ENCODE results near the gene DNMBP. TPM values are rescaled to one million over a fixed set of nuclear protein-coding genes. Genes with fewer than 3 reads are reported as not detected.

The DNMBP gene
- total and polyA plus RNA-seq, 2 experiments from 2014 or later: 13.9 to 18.2 TPM

DNA sequence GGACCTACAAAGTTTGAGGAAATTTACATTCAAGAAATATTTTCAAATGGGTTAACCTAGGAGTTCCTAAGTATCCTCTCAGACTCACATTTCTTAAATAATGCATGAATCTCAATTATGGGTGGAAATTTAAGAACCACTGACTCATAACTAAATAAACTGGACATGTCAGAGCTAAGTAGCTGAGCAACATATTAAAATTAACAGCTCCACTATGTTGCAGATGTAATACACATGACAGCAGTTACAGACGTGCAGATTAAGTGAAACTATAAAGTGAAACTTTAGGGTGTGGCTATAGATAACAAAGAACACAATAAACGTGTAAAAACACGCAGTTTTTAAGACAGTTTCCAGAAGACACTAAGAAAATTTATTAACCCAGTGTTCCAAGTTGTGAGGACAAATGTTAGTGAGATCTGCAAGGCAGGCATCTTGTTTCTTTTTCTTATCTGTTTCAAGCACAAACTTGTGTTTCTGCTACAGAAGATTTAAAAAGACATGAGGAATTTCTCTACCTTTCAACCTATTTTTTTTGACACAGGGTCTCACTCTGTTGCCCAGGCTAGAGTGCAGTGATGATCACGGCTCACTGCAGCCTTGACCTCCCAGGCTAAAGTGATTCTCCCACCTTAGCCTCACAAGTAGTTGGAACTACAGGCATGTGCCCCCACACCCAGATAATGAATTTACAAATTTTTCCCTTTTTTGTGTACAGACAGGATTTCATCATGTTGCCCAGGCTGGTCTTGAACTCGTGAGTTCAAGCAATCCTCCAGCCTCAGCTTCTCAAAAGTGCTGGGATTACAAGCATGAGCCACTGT is 25.3 kb downstream of the DNMBP start:
- 44% methylated on average over 5 of the region's 5 CpGs for WGBS (ENCODE audit: low lambda C conversion rate, missing lambda C conversion rate)
- Histone ChIP-seq H3K4me2 (peak overlapping the region; percentile 60), H3K9me2 (replicated peaks; ENCODE audit: insufficient read depth) (no peaks in the 10 kb centered on the region), H3K4me3 (no peak overlapping the region), H3K27ac (peak overlapping the region; percentile 80), H3K4me1 (ENCODE audit: insufficient read depth) (peaks cover 38% of the 10 kb centered on the region), H3K27me3 (no peaks in the 10 kb centered on the region), H3K79me2 (peaks cover 78% of the 10 kb centered on the region), H3K36me3 (replicated peaks; ENCODE audit: insufficient read depth, low read depth) (no peaks in the 10 kb centered on the region), H2AFZ (no peak overlapping the region), H4K20me1 (ENCODE audit: insufficient read depth, poor library complexity, severe bottlenecking) (no peaks in the 10 kb centered on the region), H3K9me3 (ENCODE audit: low read depth) (no peaks in the 10 kb centered on the region)
- DNase-seq (ENCODE audit: low spot score): peak; percentile 12
- no peak for TF ChIP-seq EZH2 (IDR thresholded peaks at IDR 0.05; ENCODE audit: borderline replicate concordance)
- TF ChIP-seq EZH2phosphoT487 (IDR thresholded peaks at IDR 0.05; ENCODE audit: low read depth, severe bottlenecking, unreplicated experiment): no peak
- no peak for TF ChIP-seq CTCF (IDR thresholded peaks at IDR 0.05; ENCODE audit: poor library complexity)

DNA sequence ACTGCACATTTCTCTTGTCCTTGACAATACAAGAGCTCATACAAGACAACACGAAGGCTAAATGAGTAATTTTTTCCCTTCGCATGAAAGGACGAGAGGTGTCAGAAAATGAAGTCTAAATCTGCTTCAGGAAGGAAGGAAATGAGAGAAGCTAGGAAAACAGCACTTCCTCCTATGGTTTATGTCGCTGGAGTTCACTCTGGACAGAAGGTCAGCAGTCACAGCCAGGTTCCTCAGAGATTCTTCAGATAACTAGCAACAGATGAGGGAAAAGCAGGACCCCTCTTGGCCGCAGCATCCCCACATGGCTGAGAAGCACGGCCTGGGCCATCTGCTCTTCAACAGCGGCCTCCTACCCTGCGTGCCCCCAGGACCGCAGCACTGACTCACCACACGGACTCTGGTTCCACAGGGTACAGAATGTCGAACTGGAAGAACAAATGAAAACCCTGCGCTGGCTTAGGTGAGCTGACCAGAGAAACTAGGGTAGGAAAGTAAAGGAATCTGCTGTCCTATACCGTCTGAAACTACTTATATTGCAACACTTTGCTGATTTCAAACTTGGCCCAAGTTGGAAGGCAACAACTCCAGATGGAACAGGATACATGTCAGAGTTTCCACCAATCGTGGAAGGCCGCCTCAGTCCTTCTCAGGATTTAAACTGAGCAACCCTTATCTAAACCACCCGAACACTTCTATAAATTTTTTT is 26.3 kb downstream of the DNMBP start:
- H3K4me2 ChIP-seq: peak overlapping the region; percentile 60
- H3K79me2 ChIP-seq: peaks cover 78% of the 10 kb centered on the region
- H3K4me1 ChIP-seq (ENCODE audit: insufficient read depth): peaks cover 41% of the 10 kb centered on the region
- DNase-seq (ENCODE audit: low spot score): peak; percentile 52
- TF ChIP-seq EZH2phosphoT487 (IDR thresholded peaks at IDR 0.05; ENCODE audit: low read depth, severe bottlenecking, unreplicated experiment) (no peak), CTCF (IDR thresholded peaks at IDR 0.05; ENCODE audit: poor library complexity) (no peak), EZH2 (IDR thresholded peaks at IDR 0.05; ENCODE audit: borderline replicate concordance) (no peak)
- peak overlapping the region; percentile 80 for H3K27ac ChIP-seq
- H4K20me1 ChIP-seq (ENCODE audit: insufficient read depth, poor library complexity, severe bottlenecking): no peaks in the 10 kb centered on the region
- no peaks in the 10 kb centered on the region for H3K36me3 ChIP-seq (replicated peaks; ENCODE audit: insufficient read depth, low read depth)
- H3K9me2 ChIP-seq (replicated peaks; ENCODE audit: insufficient read depth): no peaks in the 10 kb centered on the region
- H3K4me3 ChIP-seq: no peak overlapping the region
- no peaks in the 10 kb centered on the region for H3K9me3 ChIP-seq (ENCODE audit: low read depth)
- no peak overlapping the region for H2AFZ ChIP-seq
- H3K27me3 ChIP-seq: no peaks in the 10 kb centered on the region
- 59% methylated on average over 16 of the region's 16 CpGs for WGBS (ENCODE audit: low lambda C conversion rate, missing lambda C conversion rate)

DNA sequence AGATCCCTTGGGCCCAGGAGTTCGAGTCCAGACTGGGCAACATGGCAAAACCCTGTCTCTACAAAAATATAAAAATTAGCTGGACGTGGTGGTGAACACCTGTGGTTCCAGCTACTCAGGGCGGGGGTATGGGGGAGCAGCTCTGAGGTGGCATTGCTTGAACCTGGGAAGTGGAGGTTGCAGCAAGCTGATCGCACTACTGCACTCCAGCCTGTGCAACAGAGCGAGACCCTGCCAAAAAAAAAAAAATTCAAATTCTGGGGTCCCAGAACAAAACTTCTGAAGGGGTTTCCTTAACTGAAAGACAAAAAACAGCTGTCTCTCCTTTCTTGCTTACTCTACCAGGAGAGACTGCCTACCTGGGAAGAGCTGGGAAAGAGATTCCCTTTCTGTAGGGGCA is 27.0 kb downstream of the DNMBP start:
- no peaks in the 10 kb centered on the region for H3K27me3 ChIP-seq
- no peak overlapping the region for H2AFZ ChIP-seq
- peaks cover 80% of the 10 kb centered on the region for H3K79me2 ChIP-seq
- H3K4me3 ChIP-seq: no peak overlapping the region
- no peak for TF ChIP-seq EZH2 (IDR thresholded peaks at IDR 0.05; ENCODE audit: borderline replicate concordance)
- TF ChIP-seq CTCF (IDR thresholded peaks at IDR 0.05; ENCODE audit: poor library complexity): no peak
- no peak for TF ChIP-seq EZH2phosphoT487 (IDR thresholded peaks at IDR 0.05; ENCODE audit: low read depth, severe bottlenecking, unreplicated experiment)
- H3K9me3 ChIP-seq (ENCODE audit: low read depth): no peaks in the 10 kb centered on the region
- H3K27ac ChIP-seq: peak overlapping the region; percentile 80
- no peaks in the 10 kb centered on the region for H4K20me1 ChIP-seq (ENCODE audit: insufficient read depth, poor library complexity, severe bottlenecking)
- no peak for DNase-seq (ENCODE audit: low spot score)
- WGBS (ENCODE audit: low lambda C conversion rate, missing lambda C conversion rate): 98% methylated on average over 5 of the region's 5 CpGs
- H3K36me3 ChIP-seq (replicated peaks; ENCODE audit: insufficient read depth, low read depth): no peaks in the 10 kb centered on the region
- H3K9me2 ChIP-seq (replicated peaks; ENCODE audit: insufficient read depth): no peaks in the 10 kb centered on the region
- H3K4me2 ChIP-seq: peak overlapping the region; percentile 60
- H3K4me1 ChIP-seq (ENCODE audit: insufficient read depth): peaks cover 45% of the 10 kb centered on the region

All from hepatocyte (in vitro differentiated cells).